Vagina (tissue), 2 donors: ENCODE data around the gene TKTL1.

Source experiments
- CTCF ChIP-seq, 3 experiments: fragments of 450-650 bp in 2 of 3; fragments of 200-600 bp in 1 of 3; sonication (generic) in 1 of 3; IDR thresholded peaks; one replicate each; pipeline ENCODE4 v1.5.1; 2017 to 2019; ENCODE audit warnings: antibody characterized with exemption in 3 of 3, mild to moderate bottlenecking in 2 of 3, moderate library complexity in 2 of 3
- POLR2A ChIP-seq, 2 donors: fragments of 450-650 bp; IDR thresholded peaks; one replicate each; pipeline ENCODE4 v1.6.1; 2017; ENCODE audit warnings: antibody characterized with exemption in 2 of 2, mild to moderate bottlenecking in 2 of 2, moderate library complexity in 2 of 2

- TF ChIP-seq POLR2A (IDR thresholded peaks at IDR 0.05): no peak
- TF ChIP-seq CTCF (IDR thresholded peaks at IDR 0.05): no peak
These were observed 5.2 kb downstream of the TKTL1 start for GRCh38 chrX:154300816-154301215.
